ENCODE results near the gene COX6A2.

GRCh38 chr16:31403590-31404352 is 24.4 kb downstream of the COX6A2 start:
- TF ChIP-seq CTCF (conservative IDR thresholded peaks at IDR 0.05 in 1 of 2, IDR thresholded peaks at IDR 0.05 in 1 of 2; ENCODE audit: extremely low read depth in 1 of 2, insufficient read depth in 1 of 2, low read depth in 1 of 2, low read length in 2 of 2) (no peak), EZH2 (IDR thresholded peaks at IDR 0.05; ENCODE audit: borderline replicate concordance, low read length) (no peak)
